ENCODE data around the gene EFCAB14. TPM values are rescaled to one million over a fixed set of nuclear protein-coding genes. Genes with fewer than 3 reads are reported as not detected.
"Not testable (repeated sequence)": the region's sequence is repeated elsewhere in the genome, so short reads cannot be mapped to it uniquely, and the experiment has no call there.

The EFCAB14 gene
- total and polyA plus RNA-seq, 10 of the 15 experiments (the other 5 are each of a cell fraction or from before 2014, with no cell fraction given) = 7.8 to 66.0 (median 41.6) TPM

GRCh38 chr1:46721204-46721603 is 2.3 kb upstream of the EFCAB14 start:
- H2AFZ ChIP-seq (ENCODE audit: control insufficient read depth, low read depth, low read length) = no peak overlapping the region
- ChIA-PET RAD21 (ENCODE audit: unreplicated experiment) (interaction anchor here (1.6 kb wide), 1 partner anchor 54 kb away, joined by 5 read pairs; no protein-coding TSS in a partner anchor), POLR2A (no interaction called here), CTCF (interaction anchor here (0.9 to 1.6 kb wide), 2 partner anchors 97 to 104 kb away, joined by 5 to 6 read pairs; partner anchors contain the start of gene MOB3C), SMC1A (ENCODE audit: uncharacterized antibody, unreplicated experiment) (interaction anchor here (2.1 kb wide), 1 partner anchor 118 kb away, joined by 5 read pairs; the partner anchor contains the start of gene MKNK1)
- H3K4me2 ChIP-seq (ENCODE audit: control insufficient read depth, insufficient read depth) = no peak overlapping the region
- no peaks in the 10 kb centered on the region; a peak in 1 of 4 replicates for H3K27me3 ChIP-seq (replicated peaks in 1 of 2; ENCODE audit: control insufficient read depth in 2 of 2, insufficient read depth in 2 of 2, low read length in 1 of 2)
- ATAC-seq (no peak), FAIRE-seq (no peak), DNase-seq (ENCODE audit: low read depth, low spot score) (no peak)
- TF ChIP-seq IKZF1 (conservative IDR thresholded peaks at IDR 0.05) (no peak), SRF (IDR thresholded peaks at IDR 0.05; ENCODE audit: low read depth in 2 of 2, low read length in 2 of 2) (no peak), NFYB (IDR thresholded peaks at IDR 0.05; ENCODE audit: insufficient read depth, low read depth, low read length) (no peak), GATAD2B (conservative IDR thresholded peaks at IDR 0.05; ENCODE audit: low read depth) (no peak)
- 0% methylated on average over 1 of the region's 1 CpG for WGBS (ENCODE audit: insufficient coverage, insufficient replicate concordance, low lambda C conversion rate, missing lambda C conversion rate)
- no peaks in the 10 kb centered on the region; the same call in 1 of the 2 replicates for H4K20me1 ChIP-seq (ENCODE audit: control insufficient read depth, insufficient read depth)
- BruUV-seq (replicated peaks) = no TSS peak
- peaks cover 13% of the 10 kb centered on the region for H3K4me1 ChIP-seq (ENCODE audit: control insufficient read depth, insufficient read depth, low read length)
- peaks cover 25% of the 10 kb centered on the region for H3K79me2 ChIP-seq (ENCODE audit: control insufficient read depth, insufficient read depth, low read length)
- no peaks in the 10 kb centered on the region for H3K36me3 ChIP-seq (ENCODE audit: control insufficient read depth in 2 of 2, insufficient read depth in 2 of 2, low read length in 1 of 2)
- in situ Hi-C loops (cut with MboI) (no loop called here), intact Hi-C loops (cut with micrococcal nuclease; ENCODE audit: unreplicated experiment) (no loop called here)
- no peak overlapping the region for H3K4me3 ChIP-seq
- no peak overlapping the region for H3K27ac ChIP-seq (ENCODE audit: control insufficient read depth, insufficient read depth)
- no peaks in the 10 kb centered on the region for H3K9me3 ChIP-seq (replicated peaks; ENCODE audit: control insufficient read depth, insufficient read depth, low read length)
- no peak overlapping the region for H3K9ac ChIP-seq (ENCODE audit: control insufficient read depth, insufficient read depth, low read length)

- intact Hi-C loops (cut with micrococcal nuclease; ENCODE audit: unreplicated experiment); ATAC-seq; DNase-seq (ENCODE audit: low read depth, low spot score); H3K9me3 ChIP-seq (replicated peaks; ENCODE audit: control insufficient read depth, insufficient read depth, low read length); H2AFZ ChIP-seq (ENCODE audit: control insufficient read depth, low read depth, low read length); in situ Hi-C loops (cut with MboI); H4K20me1 ChIP-seq (ENCODE audit: control insufficient read depth, insufficient read depth); H3K9ac ChIP-seq (ENCODE audit: control insufficient read depth, insufficient read depth, low read length); H3K27me3 ChIP-seq (replicated peaks in 1 of 2; ENCODE audit: control insufficient read depth in 2 of 2, insufficient read depth in 2 of 2, low read length in 1 of 2); H3K27ac ChIP-seq (ENCODE audit: control insufficient read depth, insufficient read depth); FAIRE-seq; H3K4me2 ChIP-seq (ENCODE audit: control insufficient read depth, insufficient read depth); BruUV-seq (replicated peaks); H3K4me3 ChIP-seq; H3K36me3 ChIP-seq (ENCODE audit: control insufficient read depth in 2 of 2, insufficient read depth in 2 of 2, low read length in 1 of 2): not testable (repeated sequence)
- CTCF ChIA-PET = interaction anchor here (0.9 to 1.6 kb wide), 3 partner anchors 97 to 165 kb away, joined by 3 to 4 read pairs (median 3); no protein-coding TSS in a partner anchor
- SMC1A ChIA-PET (ENCODE audit: uncharacterized antibody, unreplicated experiment) = interaction anchor here (0.7 to 4.2 kb wide), 4 partner anchors 52 to 117 kb away, joined by 3 to 12 read pairs (median 6); partner anchors contain the start of genes ATPAF1, MKNK1 and MOB3C
- RAD21 ChIA-PET (ENCODE audit: unreplicated experiment) = interaction anchor here (1.6 kb wide), 1 partner anchor 53 kb away, joined by 5 read pairs; no protein-coding TSS in a partner anchor
- peaks cover 13% of the 10 kb centered on the region for H3K4me1 ChIP-seq (ENCODE audit: control insufficient read depth, insufficient read depth, low read length)
- WGBS (ENCODE audit: insufficient coverage, insufficient replicate concordance, low lambda C conversion rate, missing lambda C conversion rate) = 100% methylated on average over 8 of the region's 8 CpGs
- POLR2A ChIA-PET = interaction anchor here (0.7 to 1.2 kb wide), 2 partner anchors 97 to 103 kb away, joined by 3 read pairs; partner anchors contain the start of gene MOB3C
- peaks cover 25% of the 10 kb centered on the region for H3K79me2 ChIP-seq (ENCODE audit: control insufficient read depth, insufficient read depth, low read length)
Observed at GRCh38 chr1:46720319-46720718, 1.4 kb upstream of the EFCAB14 start.
